Chondrocyte (in vitro differentiated cells): ENCODE results near the gene URB2. TPM values are rescaled to one million over a fixed set of nuclear protein-coding genes. Genes with fewer than 3 reads are reported as not detected.

Experiments
- DNase-seq: peaks from one replicate; pipeline ENCODE4 v3.0.0; 2021; ENCODE audit warnings: mixed read lengths, low spot score
- H3K27ac Mint-ChIP-seq: one replicate; pipeline ENCODE4 v1.8.0; 2021; ENCODE audit warnings: mild to moderate bottlenecking, moderate library complexity, mixed read lengths; ENCODE audit not compliant: unreplicated experiment
- H3K27me3 Mint-ChIP-seq: 2 replicates; pipeline ENCODE4 v1.8.0; 2021; ENCODE audit warnings: low read depth, mixed read lengths
- H3K36me3 Mint-ChIP-seq: 2 replicates; pipeline ENCODE4 v1.8.0; 2021; ENCODE audit warnings: low read depth, mixed read lengths
- H3K4me1 Mint-ChIP-seq: 2 replicates; pipeline ENCODE4 v1.8.0; 2021; ENCODE audit warnings: low read depth, mild to moderate bottlenecking, mixed read lengths
- H3K4me3 Mint-ChIP-seq: one replicate; pipeline ENCODE4 v1.8.0; 2021; ENCODE audit warnings: mild to moderate bottlenecking, moderate library complexity, mixed read lengths; ENCODE audit not compliant: unreplicated experiment
- H3K9me3 Mint-ChIP-seq: 2 replicates; pipeline ENCODE4 v1.8.0; 2021; ENCODE audit warnings: low read depth, mixed read lengths
- CTCF ChIP-seq: fragments of 200-600 bp; sonication (generic); IDR thresholded peaks from 2 replicates; pipeline ENCODE4 v1.5.0; 2021; ENCODE audit warnings: antibody characterized with exemption, mild to moderate bottlenecking, moderate library complexity
- total RNA-seq: library from RNA; stranded (reverse); gene quantifications from 3 replicates; pipeline ENCODE4 v1.2.1, GENCODE V29; 2021

The URB2 gene
- total RNA-seq, 1 donor from 2014 or later, result 8.4 TPM

DNA sequence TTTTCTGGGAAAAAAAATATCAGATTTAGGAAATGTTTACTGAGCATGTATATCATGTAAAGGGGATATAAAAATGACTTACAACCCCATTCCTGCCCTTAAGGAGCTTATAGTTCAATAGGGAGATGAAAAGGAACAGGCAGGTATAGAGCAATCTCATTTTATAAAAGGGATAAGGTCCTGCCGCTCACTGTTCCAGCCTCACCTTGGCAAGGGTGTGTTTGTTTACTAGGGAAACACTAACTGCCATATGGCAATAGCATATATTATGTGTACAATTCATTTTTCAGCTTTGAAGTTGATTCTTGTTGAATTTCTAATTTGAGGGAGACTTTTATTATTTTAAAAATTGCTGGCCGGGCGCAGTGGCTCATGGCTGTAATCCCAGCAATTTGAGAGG, 25.5 kb downstream of the URB2 start:
- no peak for DNase-seq
- no peak for TF ChIP-seq CTCF
- H3K27me3 Mint-ChIP-seq, result no peaks in the 10 kb centered on the region
- no peaks in the 10 kb centered on the region for H3K4me1 Mint-ChIP-seq
- no peak overlapping the region for H3K27ac Mint-ChIP-seq
- no peak overlapping the region for H3K4me3 Mint-ChIP-seq
- no peaks in the 10 kb centered on the region for H3K9me3 Mint-ChIP-seq
- H3K36me3 Mint-ChIP-seq, result peaks cover 24% of the 10 kb centered on the region

DNA sequence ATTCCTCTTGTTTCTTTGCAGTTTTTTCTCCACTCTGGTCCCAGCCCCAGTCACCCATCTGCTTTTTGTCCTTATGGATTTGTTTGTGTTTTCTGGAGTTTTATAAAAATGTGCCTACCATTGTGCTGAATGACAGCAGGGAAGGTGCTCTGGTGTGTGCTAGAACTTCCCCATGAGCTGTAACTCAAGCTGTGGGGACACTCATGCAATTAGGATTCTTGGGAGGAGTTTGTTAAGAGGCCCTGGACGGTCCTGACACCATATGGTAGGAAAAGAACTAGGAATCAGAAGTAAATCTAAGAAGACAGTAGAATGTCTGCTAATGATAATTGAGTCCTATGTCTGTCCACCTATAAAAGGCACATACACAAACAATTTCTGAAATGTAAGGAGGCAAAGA, 27.4 kb downstream of the URB2 start:
- no peaks in the 10 kb centered on the region for H3K9me3 Mint-ChIP-seq
- no peak overlapping the region for H3K4me3 Mint-ChIP-seq
- H3K4me1 Mint-ChIP-seq, result no peaks in the 10 kb centered on the region
- DNase-seq, result no peak
- H3K36me3 Mint-ChIP-seq, result peaks cover 22% of the 10 kb centered on the region
- TF ChIP-seq CTCF, result no peak
- no peak overlapping the region for H3K27ac Mint-ChIP-seq
- no peaks in the 10 kb centered on the region for H3K27me3 Mint-ChIP-seq

DNA sequence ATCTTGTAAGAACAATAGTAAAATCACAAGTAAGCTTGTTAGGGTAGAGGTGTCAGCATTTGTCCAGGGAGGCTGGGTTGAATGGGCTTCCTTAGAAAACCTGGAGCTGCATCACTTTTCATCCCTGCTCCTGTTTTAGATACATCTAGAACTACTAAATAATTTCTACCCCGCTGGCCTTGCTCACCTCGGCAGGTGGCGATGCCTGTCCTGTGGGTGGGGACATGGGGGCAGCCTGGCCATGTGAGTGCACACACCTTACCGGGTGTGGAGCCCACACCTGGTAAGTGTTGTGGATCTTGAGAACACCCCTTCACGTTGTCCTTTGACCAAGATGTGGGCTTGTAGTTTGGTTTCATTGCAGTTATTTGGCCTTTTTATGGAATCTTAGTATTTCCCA, 29.7 kb downstream of the URB2 start:
- no peaks in the 10 kb centered on the region for H3K9me3 Mint-ChIP-seq
- TF ChIP-seq CTCF, result no peak
- peaks cover 19% of the 10 kb centered on the region for H3K36me3 Mint-ChIP-seq

GRCh38 chr1:229657993-229658755, 32.1 kb downstream of the URB2 start:
- H3K4me3 Mint-ChIP-seq, result no peak overlapping the region
- DNase-seq, result no peak
- peaks cover 19% of the 10 kb centered on the region for H3K36me3 Mint-ChIP-seq
- H3K9me3 Mint-ChIP-seq, result no peaks in the 10 kb centered on the region
- no peak for TF ChIP-seq CTCF
- no peak overlapping the region for H3K27ac Mint-ChIP-seq
- H3K27me3 Mint-ChIP-seq, result no peaks in the 10 kb centered on the region
- H3K4me1 Mint-ChIP-seq, result peaks cover 10% of the 10 kb centered on the region

More for the DNA sequence above, 29.7 kb downstream of the URB2 start:
- H3K4me1 Mint-ChIP-seq, result no peaks in the 10 kb centered on the region
- H3K27ac Mint-ChIP-seq, result no peak overlapping the region
- no peaks in the 10 kb centered on the region for H3K27me3 Mint-ChIP-seq
- no peak for DNase-seq
- no peak overlapping the region for H3K4me3 Mint-ChIP-seq

DNA sequence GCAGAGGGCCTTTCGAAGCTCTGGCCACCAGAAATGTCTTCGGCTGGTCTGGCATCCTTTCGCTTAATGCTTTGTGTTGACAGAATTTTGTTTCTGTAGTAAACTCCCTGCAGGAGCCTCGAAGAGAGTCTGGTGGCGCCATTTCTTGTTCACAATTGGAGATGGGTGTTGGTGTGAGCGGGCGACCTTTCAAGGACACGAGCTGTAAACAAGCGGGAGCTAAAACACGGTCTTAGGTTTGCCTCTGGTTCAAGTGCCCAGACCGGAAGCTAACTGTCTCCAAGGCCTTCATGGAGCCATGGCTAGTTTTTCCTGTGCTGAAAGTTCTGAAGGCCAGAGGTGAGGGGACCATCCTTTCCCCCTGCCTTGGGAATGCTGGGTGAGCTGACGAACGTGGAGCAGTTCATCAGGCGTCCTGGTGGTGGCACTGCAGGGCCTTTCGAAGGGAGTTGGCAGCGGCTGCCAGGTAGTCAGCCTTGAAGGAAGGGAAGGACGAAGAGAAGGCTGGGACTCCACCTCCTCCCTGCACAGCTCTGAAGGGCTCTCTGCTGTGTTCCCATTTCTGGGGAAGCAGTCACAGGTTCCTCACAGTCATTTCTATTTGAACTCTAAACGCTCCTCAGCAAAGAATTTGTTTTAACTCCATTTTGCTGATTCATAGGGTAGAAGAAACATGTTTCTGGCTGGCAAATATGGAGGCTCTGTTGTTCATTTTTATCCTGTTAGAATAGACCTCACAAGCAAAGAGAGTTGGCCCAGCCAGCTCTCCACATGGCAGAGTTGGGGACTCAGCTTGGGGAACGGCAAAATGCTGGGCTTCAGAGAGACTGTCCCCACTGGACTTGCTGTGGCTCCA, 35.2 kb downstream of the URB2 start:
- TF ChIP-seq CTCF, result peak; percentile 94
- DNase-seq, result no peak
- peaks cover 12% of the 10 kb centered on the region for H3K4me1 Mint-ChIP-seq
- H3K9me3 Mint-ChIP-seq, result no peaks in the 10 kb centered on the region
- H3K27ac Mint-ChIP-seq, result peak overlapping the region; percentile 30
- no peaks in the 10 kb centered on the region for H3K27me3 Mint-ChIP-seq
- H3K36me3 Mint-ChIP-seq, result peaks cover 8% of the 10 kb centered on the region
- H3K4me3 Mint-ChIP-seq, result no peak overlapping the region
